ENCODE results near the gene SLC6A11. TPM values are rescaled to one million over a fixed set of nuclear protein-coding genes. Genes with fewer than 3 reads are reported as not detected.

SLC6A11 gene
- total RNA-seq, 1 experiment from 2014 or later = not detected

DNA sequence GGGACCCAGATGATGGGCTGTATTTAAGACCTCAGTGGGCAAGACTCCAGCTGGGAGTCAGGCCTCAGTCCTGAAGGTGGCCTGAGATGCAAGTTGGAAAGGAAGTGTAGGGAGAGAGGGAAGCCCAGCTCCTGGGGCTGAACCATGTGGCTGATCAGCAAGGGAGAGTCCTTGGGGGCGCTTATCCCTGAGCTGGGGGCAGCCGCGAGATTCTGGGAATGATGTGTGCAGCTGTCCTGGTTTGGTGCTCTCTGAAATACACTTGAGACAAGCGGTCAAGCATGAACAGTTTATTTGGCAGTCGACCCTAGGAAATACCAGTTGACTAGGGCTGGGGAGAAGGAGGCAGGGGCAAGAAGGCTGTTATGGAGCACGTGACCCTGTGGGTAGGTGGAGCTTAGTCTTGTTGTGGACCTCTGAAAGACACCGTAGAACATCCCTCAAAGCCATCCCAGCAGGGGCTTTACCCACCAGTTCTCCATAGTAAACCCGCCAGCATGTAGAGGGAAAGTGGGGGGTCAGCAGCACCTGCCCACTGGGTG is 41.8 kb upstream of the SLC6A11 start:
- Histone ChIP-seq H3K4me1 (ENCODE audit: insufficient read depth, low read length, poor library complexity, severe bottlenecking) (no peaks in the 10 kb centered on the region), H3K9me3 (ENCODE audit: low read depth, low read length, poor library complexity, severe bottlenecking) (no peaks in the 10 kb centered on the region), H3K27ac (ENCODE audit: low read depth, low read length, poor library complexity, severe bottlenecking) (no peak overlapping the region), H3K27me3 (replicated peaks; ENCODE audit: insufficient read depth, low read depth, low read length, poor library complexity) (no peaks in the 10 kb centered on the region), H3K36me3 (ENCODE audit: insufficient read depth, low read length, poor library complexity, severe bottlenecking) (no peaks in the 10 kb centered on the region), H3K4me3 (ENCODE audit: low read depth, low read length, poor library complexity, severe bottlenecking) (no peak overlapping the region)
- no peak for DNase-seq (ENCODE audit: low spot score)
- intact Hi-C loops (cut with micrococcal nuclease; ENCODE audit: unreplicated experiment) = no loop called here
- POLR2A ChIA-PET (ENCODE audit: low non-redundant PET) = no interaction called here
- CTCF ChIA-PET = interaction anchor here (0.6 kb wide), 1 partner anchor 169 kb away, joined by 7 read pairs; no protein-coding TSS in a partner anchor
- no TSS peak for BruUV-seq (replicated peaks)
- TF ChIP-seq, protein P1, sequence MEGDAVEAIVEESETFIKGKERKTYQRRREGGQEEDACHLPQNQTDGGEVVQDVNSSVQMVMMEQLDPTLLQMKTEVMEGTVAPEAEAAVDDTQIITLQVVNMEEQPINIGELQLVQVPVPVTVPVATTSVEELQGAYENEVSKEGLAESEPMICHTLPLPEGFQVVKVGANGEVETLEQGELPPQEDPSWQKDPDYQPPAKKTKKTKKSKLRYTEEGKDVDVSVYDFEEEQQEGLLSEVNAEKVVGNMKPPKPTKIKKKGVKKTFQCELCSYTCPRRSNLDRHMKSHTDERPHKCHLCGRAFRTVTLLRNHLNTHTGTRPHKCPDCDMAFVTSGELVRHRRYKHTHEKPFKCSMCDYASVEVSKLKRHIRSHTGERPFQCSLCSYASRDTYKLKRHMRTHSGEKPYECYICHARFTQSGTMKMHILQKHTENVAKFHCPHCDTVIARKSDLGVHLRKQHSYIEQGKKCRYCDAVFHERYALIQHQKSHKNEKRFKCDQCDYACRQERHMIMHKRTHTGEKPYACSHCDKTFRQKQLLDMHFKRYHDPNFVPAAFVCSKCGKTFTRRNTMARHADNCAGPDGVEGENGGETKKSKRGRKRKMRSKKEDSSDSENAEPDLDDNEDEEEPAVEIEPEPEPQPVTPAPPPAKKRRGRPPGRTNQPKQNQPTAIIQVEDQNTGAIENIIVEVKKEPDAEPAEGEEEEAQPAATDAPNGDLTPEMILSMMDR (conservative IDR thresholded peaks at IDR 0.05; ENCODE audit: low read depth, low read length) = no peak
- TF ChIP-seq EZH2 (IDR thresholded peaks at IDR 0.05; ENCODE audit: borderline replicate concordance, low read depth, low read length, poor library complexity, severe bottlenecking) = no peak

DNA sequence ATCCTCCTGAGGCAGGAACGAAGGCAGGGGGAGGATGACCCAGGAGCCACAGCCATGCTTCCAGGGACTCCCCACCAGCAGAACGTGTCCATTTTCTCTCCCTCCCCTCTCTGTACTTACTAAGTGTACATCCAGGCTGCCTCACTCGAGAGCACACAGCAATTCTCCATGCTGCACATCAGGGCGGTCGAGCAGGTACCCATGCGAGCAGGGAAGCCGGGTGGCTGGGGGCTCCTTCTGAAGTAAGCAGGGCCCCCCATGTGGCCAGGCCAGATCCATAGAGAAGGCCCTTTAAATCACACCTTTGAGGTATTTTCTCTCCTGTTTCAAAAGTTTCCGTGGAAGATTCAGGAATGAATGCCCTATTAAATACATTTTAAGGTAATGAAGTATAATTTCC is 41.2 kb upstream of the SLC6A11 start:
- DNase-seq (ENCODE audit: low spot score) = no peak
- H3K27me3 ChIP-seq (replicated peaks; ENCODE audit: insufficient read depth, low read depth, low read length, poor library complexity) = no peaks in the 10 kb centered on the region
- H3K4me3 ChIP-seq (ENCODE audit: low read depth, low read length, poor library complexity, severe bottlenecking) = no peak overlapping the region
- no peak for TF ChIP-seq EZH2 (IDR thresholded peaks at IDR 0.05; ENCODE audit: borderline replicate concordance, low read depth, low read length, poor library complexity, severe bottlenecking)
- TF ChIP-seq, protein P1 (conservative IDR thresholded peaks at IDR 0.05; ENCODE audit: low read depth, low read length) = no peak
- no peaks in the 10 kb centered on the region for H3K36me3 ChIP-seq (ENCODE audit: insufficient read depth, low read length, poor library complexity, severe bottlenecking)
- POLR2A ChIA-PET (ENCODE audit: low non-redundant PET) = no interaction called here
- no peaks in the 10 kb centered on the region for H3K4me1 ChIP-seq (ENCODE audit: insufficient read depth, low read length, poor library complexity, severe bottlenecking)
- no peak overlapping the region for H3K27ac ChIP-seq (ENCODE audit: low read depth, low read length, poor library complexity, severe bottlenecking)
- H3K9me3 ChIP-seq (ENCODE audit: low read depth, low read length, poor library complexity, severe bottlenecking) = no peaks in the 10 kb centered on the region
- CTCF ChIA-PET = interaction anchor here (0.6 kb wide), 1 partner anchor 169 kb away, joined by 7 read pairs; no protein-coding TSS in a partner anchor
- intact Hi-C loops (cut with micrococcal nuclease; ENCODE audit: unreplicated experiment) = no loop called here
- no TSS peak for BruUV-seq (replicated peaks)

DNA sequence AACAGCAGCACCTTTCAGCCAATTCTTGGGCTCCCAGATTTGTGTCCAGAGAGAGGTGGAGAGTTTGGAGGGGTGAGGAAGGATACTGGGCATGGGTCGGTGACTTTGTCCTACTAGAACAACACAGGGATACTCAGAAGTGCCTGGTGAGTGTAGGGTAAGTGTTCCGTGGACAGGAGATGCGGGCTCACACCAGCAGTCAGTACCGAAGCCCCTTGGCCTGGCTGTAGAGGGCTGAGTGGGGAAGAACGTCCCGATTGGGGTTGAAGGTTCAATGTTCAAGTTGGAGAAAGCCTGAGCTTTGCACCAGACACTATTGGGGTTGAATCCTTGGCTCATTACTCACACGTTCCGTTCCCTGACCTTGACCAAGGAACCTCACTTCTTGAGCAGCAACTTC is 40.8 kb upstream of the SLC6A11 start:
- TF ChIP-seq, protein P1 (conservative IDR thresholded peaks at IDR 0.05; ENCODE audit: low read depth, low read length) = no peak
- no peak for TF ChIP-seq EZH2 (IDR thresholded peaks at IDR 0.05; ENCODE audit: borderline replicate concordance, low read depth, low read length, poor library complexity, severe bottlenecking)
- no TSS peak for BruUV-seq (replicated peaks)
- H3K27ac ChIP-seq (ENCODE audit: low read depth, low read length, poor library complexity, severe bottlenecking) = no peak overlapping the region
- intact Hi-C loops (cut with micrococcal nuclease; ENCODE audit: unreplicated experiment) = no loop called here
- H3K4me1 ChIP-seq (ENCODE audit: insufficient read depth, low read length, poor library complexity, severe bottlenecking) = no peaks in the 10 kb centered on the region
- H3K27me3 ChIP-seq (replicated peaks; ENCODE audit: insufficient read depth, low read depth, low read length, poor library complexity) = no peaks in the 10 kb centered on the region
- no peaks in the 10 kb centered on the region for H3K9me3 ChIP-seq (ENCODE audit: low read depth, low read length, poor library complexity, severe bottlenecking)
- no peak for DNase-seq (ENCODE audit: low spot score)
- no peak overlapping the region for H3K4me3 ChIP-seq (ENCODE audit: low read depth, low read length, poor library complexity, severe bottlenecking)
- ChIA-PET POLR2A (ENCODE audit: low non-redundant PET) (no interaction called here), CTCF (no interaction called here)
- H3K36me3 ChIP-seq (ENCODE audit: insufficient read depth, low read length, poor library complexity, severe bottlenecking) = no peaks in the 10 kb centered on the region
